Measurements from ENCODE around the gene CRIP2.

Gene CRIP2

GRCh38 chr14:105477660-105478397 is 3.2 kb downstream of the CRIP2 start:
- DNase-seq, result peak; percentile 84 to 86

- peak; percentile 50 to 51 for DNase-seq
These were observed 4.0 kb downstream of the CRIP2 start for GRCh38 chr14:105478398-105479251.

- DNase-seq, result peak in 1 of 2 donors; percentile 22
These were observed 5.0 kb downstream of the CRIP2 start for GRCh38 chr14:105479431-105480158.

GRCh38 chr14:105480199-105480746 is 5.7 kb downstream of the CRIP2 start:
- peak in 1 of 2 donors; percentile 7 for DNase-seq

- peak; percentile 89 to 93 for DNase-seq
These were observed 6.5 kb downstream of the CRIP2 start for GRCh38 chr14:105480807-105481801.

GRCh38 chr14:105481886-105482457 is 7.4 kb downstream of the CRIP2 start:
- DNase-seq, result peak; percentile 98 to 99

- DNase-seq, result no peak
These were observed 8.0 kb downstream of the CRIP2 start for GRCh38 chr14:105482486-105483110.

GRCh38 chr14:105483300-105484068 is 8.9 kb downstream of the CRIP2 start:
- peak in 1 of 2 donors; percentile 7 for DNase-seq

- DNase-seq, result peak; percentile 65 to 76
These were observed 9.7 kb downstream of the CRIP2 start for GRCh38 chr14:105484069-105484996.

- DNase-seq, result no peak
These were observed 10.4 kb downstream of the CRIP2 start for GRCh38 chr14:105484997-105485393.

- DNase-seq, result peak; percentile 66 to 82
These were observed 11.1 kb downstream of the CRIP2 start for GRCh38 chr14:105485739-105486162.

GRCh38 chr14:105486163-105486973 is 11.7 kb downstream of the CRIP2 start, which contains the start of gene CRIP1:
TSS of gene CRIP1 (plus strand) at chr14:105486886. CDS start at chr14:105487260, 374 bp downstream.
- peak; percentile 27 to 32 for DNase-seq

- DNase-seq, result peak; percentile 79 to 81
These were observed 12.4 kb downstream of the CRIP2 start for GRCh38 chr14:105486974-105487448.

- DNase-seq, result peak; percentile 79 to 84
These were observed 12.9 kb downstream of the CRIP2 start for GRCh38 chr14:105487449-105487985.

- peak in 1 of 2 donors; percentile 18 for DNase-seq
These were observed 13.6 kb downstream of the CRIP2 start for GRCh38 chr14:105487986-105488777.

Measured in CD4-positive, alpha-beta T cell treated with Interferon alpha-2 for 1 hour (primary cell).